HL-60 (cell line): ENCODE measurements around the gene TFCP2.

Experiments used
- GABPA ChIP-seq: IDR thresholded peaks from 2 replicates; pipeline ENCODE4 v1.6.1; 2012; ENCODE audit warnings: low read depth
- POLR2AphosphoS5 ChIP-seq: IDR thresholded peaks from 2 replicates; pipeline ENCODE4 v1.6.1; 2012; ENCODE audit warnings: low read depth
- SPI1 ChIP-seq: IDR thresholded peaks from 2 replicates; pipeline ENCODE4 v1.6.1; 2012; ENCODE audit warnings: low read depth, mild to moderate bottlenecking, borderline replicate concordance
- TF ChIP-seq, protein P1 (sequence below): IDR thresholded peaks from one replicate; pipeline ENCODE4 v1.5.1; 2011; ENCODE audit warnings: low read length, control low read depth, inconsistent platforms; ENCODE audit not compliant: insufficient read depth
- TF ChIP-seq, protein P2 (sequence below): IDR thresholded peaks from 2 replicates; pipeline ENCODE4 v1.6.1; 2012; ENCODE audit warnings: low read depth; ENCODE audit not compliant: insufficient replicate concordance

DNA sequence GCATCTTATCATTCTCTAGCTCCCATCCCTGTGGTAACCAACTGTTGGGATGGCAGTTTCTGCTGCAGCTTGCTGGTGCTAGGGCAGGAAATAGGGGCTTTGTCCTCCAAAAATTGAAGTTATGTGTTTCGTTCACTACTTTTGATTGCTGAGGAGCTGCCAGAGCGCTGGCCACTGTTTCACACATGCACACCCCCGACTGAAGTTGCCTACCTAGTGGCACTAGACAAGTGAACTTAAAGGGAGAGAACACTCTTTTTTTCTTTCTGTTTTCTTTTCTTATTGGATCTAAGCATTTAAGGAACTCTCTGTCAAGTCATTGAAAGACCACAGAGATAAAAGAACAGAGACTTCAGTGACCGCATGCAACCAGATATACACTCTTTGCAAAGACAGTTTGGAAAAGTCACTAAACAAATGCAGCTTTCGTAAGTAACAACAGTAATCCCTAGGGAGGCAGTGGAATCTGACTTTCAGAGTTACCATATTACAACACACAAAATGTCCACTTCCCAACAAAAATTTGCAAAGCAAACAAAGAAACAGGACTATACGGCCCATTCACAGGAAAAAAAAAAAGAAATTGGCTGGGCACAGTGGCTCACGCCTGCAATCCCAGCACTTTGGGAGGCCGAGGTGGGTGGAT, 12.0 kb downstream of the TFCP2 start:
- TF ChIP-seq SPI1 (no peak), POLR2AphosphoS5 (no peak), GABPA (no peak)
- TF ChIP-seq, protein P1, sequence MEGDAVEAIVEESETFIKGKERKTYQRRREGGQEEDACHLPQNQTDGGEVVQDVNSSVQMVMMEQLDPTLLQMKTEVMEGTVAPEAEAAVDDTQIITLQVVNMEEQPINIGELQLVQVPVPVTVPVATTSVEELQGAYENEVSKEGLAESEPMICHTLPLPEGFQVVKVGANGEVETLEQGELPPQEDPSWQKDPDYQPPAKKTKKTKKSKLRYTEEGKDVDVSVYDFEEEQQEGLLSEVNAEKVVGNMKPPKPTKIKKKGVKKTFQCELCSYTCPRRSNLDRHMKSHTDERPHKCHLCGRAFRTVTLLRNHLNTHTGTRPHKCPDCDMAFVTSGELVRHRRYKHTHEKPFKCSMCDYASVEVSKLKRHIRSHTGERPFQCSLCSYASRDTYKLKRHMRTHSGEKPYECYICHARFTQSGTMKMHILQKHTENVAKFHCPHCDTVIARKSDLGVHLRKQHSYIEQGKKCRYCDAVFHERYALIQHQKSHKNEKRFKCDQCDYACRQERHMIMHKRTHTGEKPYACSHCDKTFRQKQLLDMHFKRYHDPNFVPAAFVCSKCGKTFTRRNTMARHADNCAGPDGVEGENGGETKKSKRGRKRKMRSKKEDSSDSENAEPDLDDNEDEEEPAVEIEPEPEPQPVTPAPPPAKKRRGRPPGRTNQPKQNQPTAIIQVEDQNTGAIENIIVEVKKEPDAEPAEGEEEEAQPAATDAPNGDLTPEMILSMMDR: no peak
- TF ChIP-seq, protein P2, sequence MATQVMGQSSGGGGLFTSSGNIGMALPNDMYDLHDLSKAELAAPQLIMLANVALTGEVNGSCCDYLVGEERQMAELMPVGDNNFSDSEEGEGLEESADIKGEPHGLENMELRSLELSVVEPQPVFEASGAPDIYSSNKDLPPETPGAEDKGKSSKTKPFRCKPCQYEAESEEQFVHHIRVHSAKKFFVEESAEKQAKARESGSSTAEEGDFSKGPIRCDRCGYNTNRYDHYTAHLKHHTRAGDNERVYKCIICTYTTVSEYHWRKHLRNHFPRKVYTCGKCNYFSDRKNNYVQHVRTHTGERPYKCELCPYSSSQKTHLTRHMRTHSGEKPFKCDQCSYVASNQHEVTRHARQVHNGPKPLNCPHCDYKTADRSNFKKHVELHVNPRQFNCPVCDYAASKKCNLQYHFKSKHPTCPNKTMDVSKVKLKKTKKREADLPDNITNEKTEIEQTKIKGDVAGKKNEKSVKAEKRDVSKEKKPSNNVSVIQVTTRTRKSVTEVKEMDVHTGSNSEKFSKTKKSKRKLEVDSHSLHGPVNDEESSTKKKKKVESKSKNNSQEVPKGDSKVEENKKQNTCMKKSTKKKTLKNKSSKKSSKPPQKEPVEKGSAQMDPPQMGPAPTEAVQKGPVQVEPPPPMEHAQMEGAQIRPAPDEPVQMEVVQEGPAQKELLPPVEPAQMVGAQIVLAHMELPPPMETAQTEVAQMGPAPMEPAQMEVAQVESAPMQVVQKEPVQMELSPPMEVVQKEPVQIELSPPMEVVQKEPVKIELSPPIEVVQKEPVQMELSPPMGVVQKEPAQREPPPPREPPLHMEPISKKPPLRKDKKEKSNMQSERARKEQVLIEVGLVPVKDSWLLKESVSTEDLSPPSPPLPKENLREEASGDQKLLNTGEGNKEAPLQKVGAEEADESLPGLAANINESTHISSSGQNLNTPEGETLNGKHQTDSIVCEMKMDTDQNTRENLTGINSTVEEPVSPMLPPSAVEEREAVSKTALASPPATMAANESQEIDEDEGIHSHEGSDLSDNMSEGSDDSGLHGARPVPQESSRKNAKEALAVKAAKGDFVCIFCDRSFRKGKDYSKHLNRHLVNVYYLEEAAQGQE: no peak
